Activated naive CD4-positive, alpha-beta T cell (primary cell): Measurements from ENCODE around the gene TARS2.

Experiments used
- DNase-seq, 4 experiments: peaks; one replicate each; lab custom pipeline; 2025; lab: John Stamatoyannopoulos, UW

The TARS2 gene

GRCh38 chr1:150536836-150537731, 49.9 kb downstream of the TARS2 start:
- DNase-seq, result no peak

DNA sequence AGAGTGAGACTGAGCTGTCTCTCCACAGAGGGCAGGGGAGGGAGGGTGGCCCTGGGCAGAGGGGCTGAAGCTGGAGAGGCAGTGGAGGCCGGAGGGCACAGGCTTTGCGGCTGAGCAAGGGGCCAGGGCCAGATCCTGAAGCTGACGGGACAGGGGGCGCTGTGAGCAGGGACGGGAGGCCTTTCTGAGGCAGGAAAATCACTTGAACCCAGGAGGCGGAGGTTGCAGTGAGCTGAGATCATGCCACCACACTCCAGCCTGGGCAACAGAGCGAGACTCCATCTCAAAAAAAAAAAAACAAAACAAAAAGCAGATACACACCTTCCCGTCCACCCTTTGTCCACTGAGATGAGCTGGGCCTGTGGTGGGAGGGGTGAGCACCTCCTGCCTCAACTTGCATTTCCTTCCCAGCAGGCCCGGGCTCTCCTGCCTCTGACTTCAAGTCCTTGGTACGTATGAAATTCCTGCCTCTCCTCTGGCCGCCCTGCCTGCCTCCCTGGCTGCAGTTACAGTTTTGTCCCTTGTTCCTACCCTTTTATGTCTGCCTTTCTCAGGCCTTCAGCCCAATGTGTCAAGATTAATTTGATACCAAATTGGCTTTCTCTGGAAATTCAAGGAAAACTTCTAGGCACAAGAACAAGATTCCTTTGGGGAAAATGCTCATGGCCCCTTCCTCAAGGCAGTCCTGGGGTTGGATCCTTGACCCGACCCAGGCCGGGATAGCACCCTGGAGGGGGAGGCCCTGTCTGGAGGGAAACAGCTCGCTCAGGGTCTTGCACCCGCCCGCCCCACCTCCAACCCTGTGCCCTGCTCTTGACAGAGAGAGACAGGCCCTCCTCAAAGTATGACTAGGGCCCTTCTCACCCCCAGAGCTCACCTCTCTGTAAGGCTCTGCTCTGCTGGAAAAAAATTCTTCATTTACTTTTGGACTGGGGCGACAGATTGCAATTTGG, 50.8 kb downstream of the TARS2 start:
- no peak for DNase-seq

- no peak for DNase-seq
Measured at GRCh38 chr1:150543500-150544143, 56.4 kb downstream of the TARS2 start.

- DNase-seq, result no peak
Measured at GRCh38 chr1:150544204-150544603, 57.0 kb downstream of the TARS2 start.

DNA sequence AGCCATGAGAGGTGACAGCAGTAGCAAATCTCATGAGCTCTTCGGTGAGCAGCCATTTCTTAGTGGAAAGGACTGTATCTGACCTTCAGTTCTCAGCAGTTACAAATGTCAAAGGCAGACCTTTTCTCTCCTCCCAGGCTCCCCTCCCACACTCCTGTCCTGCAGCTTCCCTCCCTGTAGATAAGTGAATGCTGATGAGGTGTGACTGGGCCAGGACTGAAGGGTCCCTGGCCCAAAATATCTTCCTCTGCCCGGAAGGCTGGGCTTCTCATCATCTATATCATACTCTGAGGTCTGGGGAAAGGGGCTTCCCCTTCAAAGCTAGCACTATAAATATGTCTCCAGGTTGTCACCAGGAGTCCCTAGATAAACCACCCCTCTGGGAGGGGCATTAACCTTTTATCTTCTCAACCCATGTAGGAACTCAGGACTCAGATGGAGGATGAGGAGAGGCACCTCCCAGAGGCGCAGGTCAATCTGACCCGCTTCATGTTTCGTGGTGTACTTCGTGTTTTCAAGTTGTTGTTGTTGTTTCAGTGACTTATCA, 58.3 kb downstream of the TARS2 start:
- no peak for DNase-seq

DNA sequence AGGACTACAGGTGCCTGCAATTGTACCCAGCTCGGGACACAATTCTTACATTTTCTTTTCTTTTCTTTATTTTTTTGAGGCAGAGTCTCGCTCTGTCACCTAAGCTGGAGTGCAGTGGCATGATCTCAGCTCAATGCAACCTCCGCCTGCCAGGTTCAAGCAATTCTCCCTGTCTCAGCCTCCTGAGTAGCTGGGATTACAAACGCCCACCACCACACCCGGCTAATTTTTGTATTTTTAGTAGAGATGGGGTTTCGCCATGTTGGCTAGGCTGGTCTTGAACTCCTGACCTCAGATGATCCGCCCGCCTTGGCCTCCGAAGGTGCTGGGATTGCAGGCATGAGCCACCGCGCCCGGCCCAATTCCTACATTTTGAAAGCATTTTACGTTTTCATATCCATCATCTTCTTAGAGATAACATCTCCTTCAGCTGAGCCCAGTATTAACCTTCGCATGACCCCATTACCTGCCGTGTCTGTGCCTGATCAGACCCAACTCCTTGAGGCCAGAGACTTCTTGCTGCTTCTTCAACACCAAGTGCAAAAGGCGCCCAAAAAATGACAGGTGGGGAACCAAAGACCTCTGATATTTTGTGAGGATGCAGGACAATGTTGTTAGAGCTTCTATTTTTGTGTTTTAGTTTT, 59.2 kb downstream of the TARS2 start:
- no peak for DNase-seq

DNA sequence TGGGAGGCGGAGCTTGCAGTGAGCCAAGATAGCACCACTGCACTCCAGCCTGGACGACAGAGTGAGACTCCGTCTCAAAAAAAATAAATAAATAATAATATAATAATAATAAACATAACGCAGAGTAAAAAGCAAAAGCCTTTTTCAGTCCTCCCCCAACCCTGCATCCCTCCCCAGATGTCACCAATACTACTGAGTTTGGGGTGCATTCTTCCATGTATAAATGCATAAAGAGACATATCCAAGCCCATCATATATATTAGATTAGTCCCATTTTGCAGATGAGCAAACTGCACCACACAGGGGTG, 61.1 kb downstream of the TARS2 start:
- no peak for DNase-seq

- peak in 1 of 4 experiments; percentile 19 for DNase-seq
Measured at GRCh38 chr1:150548632-150549495, 61.6 kb downstream of the TARS2 start, which contains the start of gene ADAMTSL4. TSS of gene ADAMTSL4 (plus strand) at chr1:150549408. CDS start at chr1:150552289, 2,881 bp downstream.

DNA sequence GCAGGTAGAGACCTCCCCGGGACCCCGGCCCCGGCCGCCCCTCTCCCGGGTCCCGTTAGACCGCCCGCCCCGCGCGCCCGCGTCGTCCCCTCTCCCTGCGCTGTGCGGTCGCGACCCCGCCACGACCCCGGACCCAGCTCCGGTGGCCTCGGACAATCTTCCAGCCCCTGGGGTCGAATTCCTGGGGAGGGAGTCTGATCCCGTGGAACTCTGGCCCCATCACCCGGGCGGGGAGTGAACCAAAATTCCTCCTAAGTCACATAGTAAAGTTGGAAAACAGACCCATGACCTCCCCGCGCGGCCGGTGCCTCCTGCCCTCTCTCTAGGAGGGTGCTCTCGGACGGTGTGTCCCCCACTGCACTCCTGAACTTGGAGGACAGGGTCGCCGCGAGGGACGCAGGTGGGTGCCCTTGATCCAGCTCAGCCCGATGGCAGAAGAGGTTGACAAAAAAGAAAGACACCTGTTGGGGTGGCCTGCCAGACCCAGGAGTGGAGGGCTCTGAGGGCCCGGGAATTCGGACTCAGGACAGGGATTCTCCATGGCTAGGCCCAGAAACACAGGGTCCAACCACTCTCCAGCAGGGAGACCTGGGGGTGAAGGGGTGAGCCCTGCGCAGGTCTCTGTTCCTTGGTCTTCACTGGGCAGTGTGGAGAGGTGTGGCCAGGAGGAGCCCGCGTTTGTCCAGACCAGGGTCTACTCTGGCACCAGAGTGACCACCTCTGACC, 62.4 kb downstream of the TARS2 start:
- DNase-seq, result no peak

DNA sequence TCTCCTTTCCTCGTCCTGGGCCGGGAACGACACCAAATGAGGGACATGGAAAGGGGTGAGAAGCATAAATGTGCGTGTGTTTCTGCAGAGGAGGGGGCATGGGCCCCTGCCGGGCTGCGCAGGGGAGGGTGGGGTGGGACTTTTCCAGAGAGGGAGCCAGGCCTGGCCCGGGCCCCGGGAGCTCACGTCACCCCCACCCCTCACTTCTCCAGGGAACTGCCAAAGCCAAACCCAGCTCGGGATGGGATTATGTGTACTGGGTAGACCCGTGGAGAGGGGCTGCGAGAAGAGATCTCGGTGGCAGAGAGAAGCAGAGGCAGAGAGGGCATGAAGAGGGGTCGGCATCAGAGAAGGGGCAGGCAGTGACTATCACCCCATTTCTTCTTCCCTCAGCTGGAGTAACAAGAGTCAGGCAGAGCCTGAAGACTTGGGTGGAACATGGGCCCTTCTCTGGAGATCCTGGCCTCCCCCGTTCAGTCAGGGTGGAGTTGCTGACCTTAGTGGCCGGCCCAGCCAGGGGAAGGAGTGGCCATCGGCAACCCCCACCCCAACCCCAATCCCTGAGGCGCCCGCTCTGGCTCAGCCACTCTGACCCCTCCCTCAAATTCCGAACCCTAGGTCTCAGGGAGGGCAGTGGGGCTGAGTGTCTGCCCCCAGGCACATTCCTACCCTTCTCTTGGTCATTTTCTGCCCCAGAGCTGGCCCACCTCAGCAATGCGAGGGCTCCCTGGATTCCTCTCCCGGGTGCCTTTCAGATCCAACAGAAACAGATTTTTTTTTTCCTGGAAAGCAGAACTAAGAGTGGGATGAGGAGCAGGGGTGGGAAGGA, 63.2 kb downstream of the TARS2 start:
- no peak for DNase-seq

DNA sequence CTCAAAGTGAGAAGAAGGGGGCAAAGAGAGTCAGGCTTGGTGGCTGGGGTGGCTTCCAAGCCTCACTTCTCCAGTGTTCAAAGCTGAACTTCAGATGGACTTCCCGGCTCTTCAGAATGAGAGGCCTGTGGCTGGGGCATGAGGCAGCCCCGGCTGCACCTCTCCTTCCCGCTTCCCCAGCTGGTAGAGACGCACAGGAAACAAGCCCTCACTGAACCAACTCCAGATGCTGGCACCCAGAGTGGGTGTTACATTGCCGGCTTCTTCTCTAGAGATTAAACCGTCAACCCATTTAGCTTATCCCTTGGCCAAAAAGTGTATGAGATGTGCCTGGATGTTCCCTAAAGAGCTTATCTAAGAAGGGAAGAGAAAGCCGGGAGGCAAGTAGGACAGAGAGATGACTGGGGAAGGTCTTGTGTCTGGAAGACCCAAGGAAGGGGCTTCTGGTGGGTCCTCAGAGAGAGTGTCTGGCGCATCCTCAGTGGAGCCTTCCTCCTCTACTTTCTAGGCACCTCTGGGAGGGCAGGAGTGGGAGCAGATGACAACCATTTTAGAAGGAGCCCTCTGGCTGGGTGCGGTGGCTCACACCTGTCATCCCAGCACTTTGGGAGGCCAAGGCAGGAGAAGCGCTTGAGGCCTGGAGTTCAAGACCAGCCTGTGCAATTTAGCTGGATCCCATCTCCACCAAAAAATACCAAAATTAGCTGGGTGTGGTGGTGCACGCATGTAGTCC, 64.0 kb downstream of the TARS2 start:
- DNase-seq, result peak in 1 of 4 experiments; percentile 13

DNA sequence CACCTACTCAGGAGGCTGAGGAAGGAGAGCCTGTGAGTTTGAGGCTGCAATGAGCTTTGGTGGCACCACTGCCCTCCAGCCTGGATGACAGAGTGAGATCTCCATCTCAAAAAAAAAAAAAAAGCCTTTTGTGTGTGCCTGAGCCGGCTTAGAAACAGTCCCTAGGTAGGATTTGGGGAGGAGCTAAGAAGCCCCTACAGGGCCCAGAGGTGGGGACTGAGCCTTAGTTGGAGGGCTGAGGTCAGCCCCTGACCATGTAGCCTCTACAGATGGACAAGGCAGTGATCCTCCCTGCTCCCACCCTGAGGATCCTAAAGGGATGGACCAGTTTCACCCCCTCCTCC, 64.5 kb downstream of the TARS2 start:
- DNase-seq, result no peak

- DNase-seq, result no peak
Measured at GRCh38 chr1:150552128-150552910, 65.1 kb downstream of the TARS2 start.

DNA sequence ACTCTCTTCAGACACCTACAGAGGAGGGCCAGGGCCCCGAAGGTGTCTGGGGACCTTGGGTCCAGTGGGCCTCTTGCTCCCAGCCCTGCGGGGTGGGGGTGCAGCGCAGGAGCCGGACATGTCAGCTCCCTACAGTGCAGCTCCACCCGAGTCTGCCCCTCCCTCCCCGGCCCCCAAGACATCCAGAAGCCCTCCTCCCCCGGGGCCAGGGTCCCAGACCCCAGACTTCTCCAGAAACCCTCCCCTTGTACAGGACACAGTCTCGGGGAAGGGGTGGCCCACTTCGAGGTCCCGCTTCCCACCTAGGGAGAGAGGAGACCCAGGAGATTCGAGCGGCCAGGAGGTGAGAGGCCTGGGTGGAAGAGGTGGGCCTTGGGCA, 65.7 kb downstream of the TARS2 start:
- no peak for DNase-seq

DNA sequence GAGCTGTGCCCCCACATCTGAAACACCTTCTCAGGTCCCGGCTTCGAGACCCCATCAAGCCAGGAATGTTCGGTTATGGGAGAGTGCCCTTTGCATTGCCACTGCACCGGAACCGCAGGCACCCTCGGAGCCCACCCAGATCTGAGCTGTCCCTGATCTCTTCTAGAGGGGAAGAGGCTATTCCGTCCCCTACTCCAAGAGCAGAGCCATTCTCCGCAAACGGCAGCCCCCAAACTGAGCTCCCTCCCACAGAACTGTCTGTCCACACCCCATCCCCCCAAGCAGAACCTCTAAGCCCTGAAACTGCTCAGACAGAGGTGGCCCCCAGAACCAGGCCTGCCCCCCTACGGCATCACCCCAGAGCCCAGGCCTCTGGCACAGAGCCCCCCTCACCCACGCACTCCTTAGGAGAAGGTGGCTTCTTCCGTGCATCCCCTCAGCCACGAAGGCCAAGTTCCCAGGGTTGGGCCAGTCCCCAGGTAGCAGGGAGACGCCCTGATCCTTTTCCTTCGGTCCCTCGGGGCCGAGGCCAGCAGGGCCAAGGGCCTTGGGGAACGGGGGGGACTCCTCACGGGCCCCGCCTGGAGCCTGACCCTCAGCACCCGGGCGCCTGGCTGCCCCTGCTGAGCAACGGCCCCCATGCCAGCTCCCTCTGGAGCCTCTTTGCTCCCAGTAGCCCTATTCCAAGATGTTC, 66.3 kb downstream of the TARS2 start:
- DNase-seq, result no peak

- DNase-seq, result no peak
Measured at GRCh38 chr1:150554086-150554452, 66.8 kb downstream of the TARS2 start.
